ENCODE results near the gene WWOX. TPM values are rescaled to one million over a fixed set of nuclear protein-coding genes. Genes with fewer than 3 reads are reported as not detected.

The WWOX gene
- total and polyA plus RNA-seq, 2 of the 13 experiments (the other 11 are each of a cell fraction or from before 2014, with no cell fraction given) = 9.1 to 37.4 TPM

- TF ChIP-seq ZBTB14 (CRISPR knock-in tag; IDR thresholded peaks at IDR 0.05) = no peak
- TF ChIP-seq ZFP1 (CRISPR knock-in tag; IDR thresholded peaks at IDR 0.05) = peak; percentile 70; the same call in 1 of the 2 replicates
- TF ChIP-seq ZNF746 (CRISPR knock-in tag; IDR thresholded peaks at IDR 0.05) = no peak
- TF ChIP-seq RARA (CRISPR knock-in tag; IDR thresholded peaks at IDR 0.05) = peak; percentile 34; the same call in 1 of the 2 replicates
- no peak for TF ChIP-seq ZNF883 (CRISPR knock-in tag; IDR thresholded peaks at IDR 0.05; ENCODE audit: not compliant biosample characterization)
- TF ChIP-seq LCORL (IDR thresholded peaks at IDR 0.05) = no peak
- no peak for TF ChIP-seq LCORL (CRISPR knock-in tag; IDR thresholded peaks at IDR 0.05)
- no peak for TF ChIP-seq ZNF513 (CRISPR knock-in tag; conservative IDR thresholded peaks at IDR 0.05)
- no peak for TF ChIP-seq KAT7 (CRISPR knock-in tag; IDR thresholded peaks at IDR 0.05; ENCODE audit: borderline replicate concordance)
- no peak for TF ChIP-seq FOXP1 (IDR thresholded peaks at IDR 0.05)
- TF ChIP-seq FOXP1 (CRISPR knock-in tag; IDR thresholded peaks at IDR 0.05) = peak; percentile 80
- TF ChIP-seq SP4 (CRISPR knock-in tag; IDR thresholded peaks at IDR 0.05) = no peak
- no peak for TF ChIP-seq RNF2 (conservative IDR thresholded peaks at IDR 0.05; ENCODE audit: low read depth)
- peak; percentile 66; the same call in 1 of the 2 replicates for TF ChIP-seq KLF11 (CRISPR knock-in tag; IDR thresholded peaks at IDR 0.05)
- no peak for TF ChIP-seq RFX1 (IDR thresholded peaks at IDR 0.05)
- no peak for TF ChIP-seq ETV5 (CRISPR knock-in tag; IDR thresholded peaks at IDR 0.05; ENCODE audit: borderline replicate concordance)
- no peak for TF ChIP-seq ZNF660 (CRISPR knock-in tag; IDR thresholded peaks at IDR 0.05; ENCODE audit: borderline replicate concordance, low read depth)
- peak; percentile 90 for TF ChIP-seq MAX (IDR thresholded peaks at IDR 0.05)
- no peak for TF ChIP-seq ZNF557 (CRISPR knock-in tag; IDR thresholded peaks at IDR 0.05)
- no peak for TF ChIP-seq ZSCAN29 (CRISPR knock-in tag; conservative IDR thresholded peaks at IDR 0.05)
- TF ChIP-seq PAWR (CRISPR knock-in tag; IDR thresholded peaks at IDR 0.05; ENCODE audit: borderline replicate concordance) = no peak
- no peak; the same call in 1 of the 2 replicates for TF ChIP-seq ZBTB33 (CRISPR knock-in tag; IDR thresholded peaks at IDR 0.05)
- TF ChIP-seq SOX5 (CRISPR knock-in tag; IDR thresholded peaks at IDR 0.05; ENCODE audit: borderline replicate concordance) = peak; percentile 74; the same call in 1 of the 2 replicates
- TF ChIP-seq ZNF547 (CRISPR knock-in tag; IDR thresholded peaks at IDR 0.05) = no peak
- peak; percentile 16; the same call in 1 of the 2 replicates for TF ChIP-seq GABPB1 (CRISPR knock-in tag; IDR thresholded peaks at IDR 0.05)
- TF ChIP-seq ZBTB21 (CRISPR knock-in tag; IDR thresholded peaks at IDR 0.05) = no peak
- TF ChIP-seq ZNF619 (CRISPR knock-in tag; IDR thresholded peaks at IDR 0.05) = no peak
Measured at GRCh38 chr16:78134944-78135619, 35.6 kb downstream of the WWOX start (continued).
